HS-5 (cell line): ENCODE data around the gene SNRK.

ENCODE experiments used
- DNase-seq: peaks from one replicate; pipeline ENCODE4 v3.0.0-alpha.2; 2012; ENCODE audit warnings: low read depth

The SNRK gene

DNA sequence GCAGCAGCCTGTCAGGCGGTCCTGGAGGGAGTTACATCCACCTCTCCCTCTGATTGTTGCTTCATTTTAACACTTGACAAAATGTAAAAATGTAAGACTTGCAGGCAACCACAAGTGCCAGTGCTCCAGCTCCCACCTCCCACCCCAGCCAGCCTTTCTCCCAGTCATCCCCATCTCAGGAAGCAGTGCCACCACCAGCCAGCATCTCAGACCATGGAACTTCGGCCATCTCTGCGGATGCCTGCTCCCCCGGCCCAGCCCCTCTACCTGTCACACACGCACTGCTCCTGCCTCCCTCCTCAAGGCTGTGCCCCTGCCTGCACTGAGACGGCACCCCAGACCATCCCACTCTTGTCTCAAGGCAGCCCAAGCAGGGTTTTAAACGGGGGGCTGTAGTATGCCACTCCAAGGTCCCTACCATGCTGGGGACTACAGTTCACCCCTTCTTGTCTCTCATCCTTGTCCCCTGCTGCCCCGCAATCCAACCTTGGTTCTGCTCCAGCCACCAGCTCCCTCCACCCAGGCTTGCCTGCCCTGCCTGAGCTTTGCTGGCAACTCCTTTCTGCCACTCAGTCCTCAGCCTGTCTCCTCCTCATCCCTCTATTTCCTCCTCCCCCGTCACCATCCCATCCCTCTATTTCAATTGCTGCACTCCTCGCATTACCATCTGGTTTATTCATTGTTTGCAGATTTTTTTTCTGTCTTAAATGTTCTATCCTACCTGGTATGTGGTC, 85.8 kb downstream of the SNRK start:
- no peak for DNase-seq

DNA sequence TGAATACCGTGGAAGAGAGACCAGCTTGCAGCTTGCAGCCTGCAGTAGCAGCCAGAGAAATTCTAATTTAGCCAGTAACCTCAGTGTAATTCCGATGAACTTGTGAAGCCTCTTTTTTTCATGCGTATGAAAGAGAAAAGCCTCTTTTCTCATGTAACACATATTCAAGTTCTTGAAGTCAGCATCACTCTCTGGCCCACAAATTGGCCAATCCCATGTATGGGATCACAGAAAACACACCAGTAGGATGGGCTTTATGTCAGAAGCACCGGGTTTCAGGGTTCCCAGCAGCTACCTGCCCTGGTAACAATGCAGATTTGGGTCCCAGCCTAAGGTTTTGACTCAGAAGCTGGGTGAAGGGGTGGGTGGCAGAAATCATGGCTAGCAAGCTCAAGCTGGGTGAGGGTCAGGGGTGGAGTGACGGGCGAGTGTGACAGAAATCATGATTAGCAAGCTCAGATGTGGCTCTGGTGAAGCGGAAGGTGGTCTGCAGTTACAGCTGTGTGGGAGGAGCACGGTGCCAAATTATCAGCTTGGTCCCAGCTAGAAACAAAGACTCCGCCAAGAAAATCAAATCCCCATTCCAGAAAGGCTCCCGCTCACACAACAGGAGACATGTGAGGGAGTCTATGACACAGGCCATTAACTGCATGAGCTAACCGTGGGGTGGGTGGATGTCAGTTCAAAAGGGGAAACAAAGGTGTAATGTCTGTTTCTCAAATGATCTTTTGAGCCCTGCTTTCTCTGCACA, 86.6 kb downstream of the SNRK start:
- no peak for DNase-seq

DNA sequence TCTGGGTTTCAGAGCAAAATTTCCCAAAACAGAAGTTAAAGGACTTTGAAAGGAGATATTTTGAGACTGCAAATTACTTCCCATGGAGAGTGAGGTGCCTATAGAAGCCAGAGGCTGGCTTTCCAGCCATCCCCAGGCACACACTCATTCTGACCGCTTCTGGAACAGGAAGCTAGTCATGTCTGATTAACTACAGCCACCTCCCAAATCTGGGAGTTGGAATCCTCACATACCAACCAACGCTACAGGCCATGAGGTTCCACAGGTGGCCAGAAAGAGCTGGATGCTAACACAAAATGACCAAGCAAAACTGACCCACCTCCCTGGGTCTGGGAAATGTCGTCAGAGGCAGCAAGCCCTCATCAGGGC, 87.2 kb downstream of the SNRK start:
- DNase-seq, result no peak

DNA sequence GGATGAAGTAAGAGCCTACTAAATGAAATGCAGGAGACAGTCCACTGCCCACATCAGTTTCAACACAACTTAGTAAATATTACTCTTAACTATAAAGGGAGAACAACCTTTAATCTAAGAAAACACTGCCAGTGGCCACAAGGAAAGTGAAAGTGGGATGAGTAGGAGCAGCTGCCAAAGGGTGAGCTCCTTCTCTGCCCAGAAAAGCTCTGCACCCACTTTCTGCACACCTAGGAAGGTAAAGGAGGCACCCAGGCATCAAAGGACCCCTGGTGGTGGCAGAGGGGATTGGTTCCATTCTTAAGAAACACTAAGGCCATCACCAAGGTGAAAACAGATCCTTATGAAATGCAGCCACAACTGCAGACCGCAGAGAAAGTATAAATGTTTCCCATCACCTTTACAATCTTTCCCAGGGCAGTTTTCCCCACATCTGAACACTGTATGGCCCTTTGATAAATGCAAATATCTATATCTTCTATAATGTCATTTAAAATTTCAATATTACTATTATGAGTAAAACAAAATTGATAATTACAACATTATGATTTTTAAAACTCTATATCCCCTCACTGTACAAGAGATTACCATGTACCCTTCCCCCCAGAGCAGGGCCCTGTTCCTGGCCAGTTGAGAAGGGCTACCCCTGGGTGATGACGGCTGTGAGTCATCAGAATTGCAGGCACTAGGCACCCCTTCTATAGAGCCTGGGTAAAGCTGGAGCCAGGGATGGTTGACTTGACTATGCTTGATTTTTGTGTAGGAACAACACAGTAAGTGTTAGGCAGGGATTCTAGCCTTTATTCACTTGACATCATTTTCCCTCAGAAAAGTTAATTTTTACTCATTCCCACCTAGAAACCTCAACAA, 92.0 kb downstream of the SNRK start:
- no peak for DNase-seq

DNA sequence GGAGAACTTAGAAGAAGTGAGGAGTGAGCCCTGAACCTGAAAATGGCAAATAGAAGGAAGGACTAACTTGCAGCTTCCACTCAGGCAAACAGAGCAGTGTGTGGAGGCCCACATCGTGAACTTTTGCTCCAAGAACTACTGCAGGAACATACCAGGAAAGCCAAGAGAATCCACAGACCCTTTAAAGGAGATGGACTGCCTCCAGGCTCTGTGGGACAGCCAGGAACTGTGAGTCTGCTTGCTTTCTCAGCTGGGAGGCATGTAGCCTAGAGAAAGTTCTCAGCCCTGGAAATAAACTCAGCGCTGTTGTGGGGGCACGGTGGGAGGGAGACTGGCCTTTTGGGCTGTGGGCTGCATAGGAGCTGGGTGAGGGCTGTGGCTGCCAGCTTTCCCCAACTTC, 93.0 kb downstream of the SNRK start:
- no peak for DNase-seq

DNA sequence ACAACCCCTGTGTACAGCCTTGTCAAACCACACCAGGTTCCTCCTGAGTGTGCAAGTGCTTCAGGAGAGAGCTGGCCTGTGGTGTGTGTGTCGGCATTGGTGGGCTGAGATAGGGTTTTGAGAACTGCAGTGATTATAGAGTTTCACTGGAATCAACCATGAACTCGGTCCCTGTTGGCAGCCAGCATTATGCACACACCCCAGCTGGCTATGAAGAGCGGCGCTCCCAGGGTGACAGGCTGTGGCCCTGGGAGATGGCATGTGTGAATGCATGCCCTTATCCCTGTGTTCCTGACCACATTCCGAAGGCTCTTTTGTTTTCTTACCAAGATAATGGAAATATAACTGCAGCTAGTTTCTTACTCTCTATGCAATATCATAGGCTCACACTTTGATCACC, 101.8 kb downstream of the SNRK start:
- DNase-seq, result no peak

DNA sequence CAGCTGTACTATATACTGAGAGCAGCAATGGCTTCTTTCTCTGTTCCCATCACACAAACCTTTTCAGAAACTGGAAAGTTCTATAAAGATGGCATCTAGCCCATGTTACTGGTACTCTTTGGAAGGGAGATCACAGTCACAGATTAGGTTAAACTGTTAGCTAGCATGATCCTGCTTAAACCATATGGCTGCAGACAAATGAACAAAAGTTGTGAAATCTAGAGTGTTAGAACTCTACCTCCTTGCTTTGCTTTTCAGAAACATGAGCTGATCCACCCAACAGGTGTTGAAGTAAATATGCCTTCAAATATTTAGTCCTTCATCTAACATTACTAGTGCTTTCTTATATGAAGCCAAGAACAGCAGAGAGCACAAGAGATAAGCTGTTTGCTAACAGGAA, 102.6 kb downstream of the SNRK start:
- DNase-seq, result no peak

DNA sequence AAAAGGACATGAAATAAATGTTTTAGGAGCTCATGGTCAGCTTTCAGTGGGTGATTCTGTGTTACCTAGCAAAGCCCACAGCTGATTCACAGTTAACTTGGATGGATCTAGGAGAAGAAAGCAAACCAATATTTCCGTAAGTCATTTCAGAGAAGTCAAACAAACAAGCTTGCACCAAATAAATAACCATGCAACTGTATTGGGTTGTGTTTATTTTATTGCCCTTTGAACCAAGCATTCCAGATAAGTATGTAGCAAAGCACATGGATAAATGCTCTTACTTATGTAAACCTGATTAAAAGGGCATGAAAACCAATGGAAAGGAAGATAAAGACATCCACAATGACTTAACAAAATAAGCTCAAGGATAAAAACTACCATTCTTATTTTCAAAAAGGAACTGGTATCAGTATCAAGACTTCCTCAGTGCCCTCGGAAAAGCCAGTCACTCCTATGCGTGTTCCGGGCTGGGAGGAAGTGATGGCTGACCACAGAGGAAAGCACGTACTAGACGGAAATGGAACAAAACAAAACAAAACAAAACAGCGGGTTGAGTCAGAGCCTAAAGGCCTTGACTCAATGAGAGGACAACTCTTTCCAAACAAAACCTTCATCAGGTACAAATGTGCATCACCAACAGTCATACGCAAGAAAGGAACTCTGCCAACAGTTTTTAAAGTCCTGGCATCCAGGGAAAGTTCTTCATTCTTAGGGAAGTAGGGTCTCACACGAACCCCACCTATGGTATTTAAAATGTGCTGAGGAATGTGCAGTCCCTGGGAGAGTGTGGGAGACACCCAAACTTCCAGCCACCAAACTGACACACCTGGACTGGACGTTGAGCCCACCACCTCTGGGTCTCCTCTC, 103.3 kb downstream of the SNRK start:
- DNase-seq, result no peak

DNA sequence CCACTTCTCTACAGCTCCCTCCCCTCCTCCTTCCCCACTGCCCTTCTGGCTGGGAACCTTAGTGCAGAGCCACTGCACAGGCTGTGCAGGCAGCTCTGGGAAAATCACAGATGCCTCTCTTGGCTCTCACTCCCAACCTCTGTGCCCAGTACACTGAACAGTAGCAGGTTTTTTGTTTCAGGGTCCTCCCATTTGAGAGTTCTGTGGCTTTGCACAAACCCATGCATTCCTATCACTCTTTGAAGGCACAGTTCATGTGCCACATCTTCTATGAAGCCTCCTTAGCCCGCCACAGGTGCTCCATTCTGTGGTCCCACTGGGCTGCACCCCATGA, 103.9 kb downstream of the SNRK start:
- no peak for DNase-seq

DNA sequence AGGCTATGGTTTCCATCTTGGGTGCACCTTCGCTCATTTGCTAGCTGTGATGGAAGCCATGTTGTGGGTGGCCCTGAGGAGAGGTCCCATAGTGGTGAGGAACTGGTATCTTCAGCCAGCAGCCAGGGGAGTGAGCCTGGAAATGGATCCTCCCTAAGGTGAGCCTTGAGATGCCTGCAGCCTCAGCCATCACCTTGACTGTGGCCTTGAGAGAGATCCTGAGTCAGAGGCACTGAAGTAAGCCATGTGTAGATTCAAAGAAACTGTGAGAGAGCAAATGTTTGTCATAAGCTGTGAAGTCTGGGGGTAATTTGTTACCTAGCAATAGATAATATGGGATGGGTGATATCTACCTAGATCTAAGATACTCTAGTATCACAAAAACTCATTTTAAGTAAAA, 105.3 kb downstream of the SNRK start:
- DNase-seq, result no peak

DNA sequence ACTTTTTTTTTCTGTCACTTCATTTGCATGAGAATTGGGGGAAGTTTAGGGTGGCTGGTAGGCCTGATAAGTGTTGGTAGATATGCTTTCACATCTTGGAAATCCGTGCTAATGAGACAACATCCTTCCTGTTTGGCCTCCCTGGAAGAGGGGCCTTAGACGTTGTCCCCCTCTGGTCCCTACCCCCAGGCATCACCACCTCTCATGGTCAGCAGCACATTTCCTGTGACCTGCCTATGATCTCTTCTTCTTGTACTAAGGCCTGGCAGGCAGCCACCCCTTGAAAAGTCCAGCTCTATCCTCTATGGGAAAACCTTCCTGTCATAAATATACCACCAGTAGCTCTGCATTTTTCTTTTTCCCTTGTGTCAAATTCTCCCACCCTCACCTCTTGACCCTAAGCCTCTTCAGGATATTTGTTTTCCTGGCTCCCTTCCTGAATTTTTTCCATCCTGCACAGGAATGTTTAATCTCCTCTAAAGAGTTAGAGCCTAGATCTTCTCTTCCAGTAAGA, 107.8 kb downstream of the SNRK start:
- DNase-seq, result no peak

DNA sequence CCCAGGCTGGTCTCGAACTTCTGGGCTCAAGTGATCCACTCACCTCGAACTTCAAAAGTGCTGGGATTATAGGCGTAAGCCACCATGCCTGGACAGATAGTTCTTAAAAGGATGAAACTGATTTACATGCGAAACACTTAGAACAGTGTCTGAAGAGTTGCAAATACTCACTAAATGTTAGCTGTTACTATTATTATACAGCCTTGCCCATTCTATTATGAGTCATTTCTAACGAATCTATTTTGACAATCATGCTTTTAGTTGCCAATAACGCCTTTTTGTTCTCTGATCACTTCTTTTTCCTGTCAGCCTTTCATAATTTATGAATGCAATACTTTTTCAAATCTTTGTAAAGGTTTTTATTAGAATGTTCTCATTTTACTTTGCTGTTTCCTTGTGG, 112.7 kb downstream of the SNRK start:
- no peak for DNase-seq

DNA sequence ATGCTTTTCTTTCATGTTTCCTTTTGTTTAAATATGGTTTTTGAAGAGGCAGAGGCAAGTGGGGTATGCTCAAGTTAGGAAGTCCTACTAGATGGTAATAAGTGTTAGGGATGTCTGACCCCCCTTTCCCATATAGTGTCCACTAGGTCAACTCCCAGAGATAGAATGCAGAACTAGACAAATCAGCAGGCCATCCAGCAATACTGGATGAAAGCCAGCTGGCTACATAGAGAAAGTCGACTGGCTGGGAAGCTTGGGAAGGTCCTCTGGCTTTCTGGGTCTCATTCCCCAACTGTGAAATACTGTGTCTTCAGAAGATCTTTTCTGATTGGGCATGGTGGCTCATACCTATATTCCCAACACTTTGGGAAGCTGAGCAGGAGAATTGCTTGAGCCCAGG, 113.8 kb downstream of the SNRK start:
- no peak for DNase-seq
